ENCODE measurements around the gene PPM1J. TPM values are rescaled to one million over a fixed set of nuclear protein-coding genes. Genes with fewer than 3 reads are reported as not detected.

Gene PPM1J
- total RNA-seq, 1 donor from 2014 or later: 2.1 TPM

DNA sequence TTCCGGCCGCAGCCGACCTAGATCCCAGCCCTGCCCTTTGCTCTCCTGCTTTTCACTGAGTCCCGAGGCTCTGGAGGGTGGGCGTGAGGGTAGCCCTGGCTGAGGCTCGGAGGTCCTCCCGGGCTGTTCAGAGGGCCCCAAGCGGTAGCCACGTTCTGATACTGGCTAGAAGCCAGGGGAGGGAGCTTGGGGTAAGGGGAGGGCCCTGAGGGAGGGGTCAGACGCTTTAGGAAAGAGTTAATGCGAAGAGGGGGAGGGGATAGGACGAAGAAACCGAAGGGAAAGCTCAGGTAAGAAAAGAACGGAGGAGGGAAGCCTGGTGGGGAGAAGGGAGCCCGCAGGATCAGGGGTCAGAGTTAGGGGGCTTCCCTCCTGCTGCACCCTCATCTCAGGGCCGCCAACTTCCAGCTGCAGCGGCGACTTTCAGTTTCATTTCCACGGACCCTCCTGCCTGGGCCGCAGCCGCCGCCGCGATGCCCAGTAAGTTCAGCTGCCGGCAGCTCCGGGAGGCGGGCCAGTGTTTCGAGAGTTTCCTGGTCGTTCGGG lies 40.6 kb downstream of the PPM1J start, which contains the start of gene MOV10:
Gene MOV10 (plus strand): TSS at position 220 of the 546 bp plus-strand sequence. CDS start 254 bp downstream, at position 474.
- DNase-seq (ENCODE audit: low read depth): peak; percentile 23
- H3K36me3 ChIP-seq (ENCODE audit: control insufficient read depth, insufficient read depth, low read length): no peaks in the 10 kb centered on the region

DNA sequence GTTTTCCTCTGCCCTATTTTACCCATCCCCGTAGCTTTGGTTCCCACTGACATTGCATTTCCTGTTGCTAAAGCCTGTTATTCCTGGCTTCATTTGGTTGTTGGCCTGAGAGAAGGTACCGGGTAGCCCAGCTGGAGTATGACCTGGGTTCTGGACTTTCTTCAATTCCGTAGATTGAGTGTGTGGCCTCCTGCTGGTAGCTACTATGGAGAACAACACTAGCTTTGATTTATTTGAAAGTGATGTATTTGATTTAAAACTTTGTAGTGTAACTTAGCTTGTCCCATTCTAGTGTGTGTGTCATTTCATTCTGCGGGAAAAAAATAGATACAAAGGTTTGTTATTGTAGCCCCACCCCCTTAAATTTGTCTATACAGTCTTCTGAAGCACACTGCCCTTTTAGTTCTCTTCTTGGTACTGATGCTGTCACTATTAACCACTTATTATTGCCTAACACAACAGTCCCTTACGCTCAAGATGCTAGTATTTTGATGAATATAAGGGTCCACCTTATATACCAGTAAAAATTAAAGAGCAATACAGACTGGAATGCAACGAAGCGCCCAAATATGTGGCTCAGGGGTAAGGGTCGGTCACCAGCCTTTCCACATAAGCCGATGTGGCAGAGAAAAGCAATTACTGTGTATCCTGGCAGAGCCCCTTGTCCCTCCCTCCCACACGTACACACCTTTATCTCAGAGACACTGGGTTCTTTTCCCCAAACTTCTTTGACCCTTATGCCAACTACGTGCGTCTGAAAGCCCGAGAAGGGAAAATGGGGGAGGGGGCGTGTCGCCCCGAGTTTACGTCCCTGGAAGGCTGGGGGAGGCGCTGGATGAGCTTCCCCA lies 41.3 kb downstream of the PPM1J start:
- H3K4me3 ChIP-seq (ENCODE audit: low read depth, low read length): peak overlapping the region; percentile 89
- no peaks in the 10 kb centered on the region for H3K27me3 ChIP-seq (ENCODE audit: control insufficient read depth, insufficient read depth, low read length)
- no peak for DNase-seq (ENCODE audit: low read depth)
- TF ChIP-seq, protein P1, sequence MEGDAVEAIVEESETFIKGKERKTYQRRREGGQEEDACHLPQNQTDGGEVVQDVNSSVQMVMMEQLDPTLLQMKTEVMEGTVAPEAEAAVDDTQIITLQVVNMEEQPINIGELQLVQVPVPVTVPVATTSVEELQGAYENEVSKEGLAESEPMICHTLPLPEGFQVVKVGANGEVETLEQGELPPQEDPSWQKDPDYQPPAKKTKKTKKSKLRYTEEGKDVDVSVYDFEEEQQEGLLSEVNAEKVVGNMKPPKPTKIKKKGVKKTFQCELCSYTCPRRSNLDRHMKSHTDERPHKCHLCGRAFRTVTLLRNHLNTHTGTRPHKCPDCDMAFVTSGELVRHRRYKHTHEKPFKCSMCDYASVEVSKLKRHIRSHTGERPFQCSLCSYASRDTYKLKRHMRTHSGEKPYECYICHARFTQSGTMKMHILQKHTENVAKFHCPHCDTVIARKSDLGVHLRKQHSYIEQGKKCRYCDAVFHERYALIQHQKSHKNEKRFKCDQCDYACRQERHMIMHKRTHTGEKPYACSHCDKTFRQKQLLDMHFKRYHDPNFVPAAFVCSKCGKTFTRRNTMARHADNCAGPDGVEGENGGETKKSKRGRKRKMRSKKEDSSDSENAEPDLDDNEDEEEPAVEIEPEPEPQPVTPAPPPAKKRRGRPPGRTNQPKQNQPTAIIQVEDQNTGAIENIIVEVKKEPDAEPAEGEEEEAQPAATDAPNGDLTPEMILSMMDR (IDR thresholded peaks at IDR 0.05; ENCODE audit: insufficient read depth, low read length, poor library complexity, severe bottlenecking): peak; percentile 45
- no peaks in the 10 kb centered on the region for H3K36me3 ChIP-seq (ENCODE audit: control insufficient read depth, insufficient read depth, low read length)

More for the DNA sequence above, 40.6 kb downstream of the PPM1J start, which contains the start of gene MOV10:
- TF ChIP-seq, protein P1 (IDR thresholded peaks at IDR 0.05; ENCODE audit: insufficient read depth, low read length, poor library complexity, severe bottlenecking): no peak
- no peaks in the 10 kb centered on the region for H3K27me3 ChIP-seq (ENCODE audit: control insufficient read depth, insufficient read depth, low read length)
- peak within 1 kb of the TSS; percentile 89 for H3K4me3 ChIP-seq (ENCODE audit: low read depth, low read length)

DNA sequence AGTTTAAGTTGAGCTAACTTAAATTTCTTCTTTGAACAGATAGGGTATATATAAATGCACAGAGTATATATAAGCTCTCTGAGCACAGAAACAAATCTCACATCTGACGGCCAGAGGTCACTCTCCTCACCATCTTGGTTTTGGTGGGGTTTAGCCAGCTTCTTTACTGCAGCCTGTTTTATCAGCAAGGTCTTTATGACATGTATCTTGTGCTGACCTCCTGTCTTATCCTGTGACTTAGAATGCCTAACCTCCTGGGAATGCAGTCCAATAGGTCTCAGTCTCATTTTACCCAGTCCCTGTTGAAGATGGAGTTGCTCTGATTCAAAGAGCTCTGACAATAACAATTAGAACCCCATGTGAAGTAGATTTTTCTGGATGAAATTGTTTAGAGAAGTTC lies 42.3 kb downstream of the PPM1J start:
- TF ChIP-seq, protein P1 (IDR thresholded peaks at IDR 0.05; ENCODE audit: insufficient read depth, low read length, poor library complexity, severe bottlenecking): no peak
- H3K27me3 ChIP-seq (ENCODE audit: control insufficient read depth, insufficient read depth, low read length): no peaks in the 10 kb centered on the region
- no peak for DNase-seq (ENCODE audit: low read depth)
- no peak overlapping the region for H3K4me3 ChIP-seq (ENCODE audit: low read depth, low read length)
- H3K36me3 ChIP-seq (ENCODE audit: control insufficient read depth, insufficient read depth, low read length): no peaks in the 10 kb centered on the region

DNA sequence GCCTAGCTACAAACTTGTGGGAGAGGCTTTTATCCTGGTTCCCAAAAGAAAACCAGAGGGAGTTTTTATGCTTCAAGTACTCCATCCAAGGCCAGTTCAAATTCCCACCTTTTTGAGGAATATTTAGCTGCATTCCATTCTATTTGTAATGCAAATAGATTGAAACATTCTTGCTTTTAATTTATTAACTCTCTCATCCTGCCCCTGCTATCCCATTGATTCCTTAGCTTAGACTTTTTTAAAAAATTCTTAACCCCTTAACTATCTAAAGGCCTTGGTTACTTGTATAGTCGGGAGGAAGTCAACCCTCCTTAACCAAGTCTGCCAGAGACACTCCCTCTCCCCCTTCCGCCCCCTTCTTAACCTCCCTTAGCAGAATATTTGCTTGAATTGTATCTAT lies 43.1 kb downstream of the PPM1J start:
- H3K4me3 ChIP-seq (ENCODE audit: low read depth, low read length): no peak overlapping the region
- H3K36me3 ChIP-seq (ENCODE audit: control insufficient read depth, insufficient read depth, low read length): no peaks in the 10 kb centered on the region
- no peak for DNase-seq (ENCODE audit: low read depth)
- TF ChIP-seq, protein P1 (IDR thresholded peaks at IDR 0.05; ENCODE audit: insufficient read depth, low read length, poor library complexity, severe bottlenecking): no peak
- no peaks in the 10 kb centered on the region for H3K27me3 ChIP-seq (ENCODE audit: control insufficient read depth, insufficient read depth, low read length)

DNA sequence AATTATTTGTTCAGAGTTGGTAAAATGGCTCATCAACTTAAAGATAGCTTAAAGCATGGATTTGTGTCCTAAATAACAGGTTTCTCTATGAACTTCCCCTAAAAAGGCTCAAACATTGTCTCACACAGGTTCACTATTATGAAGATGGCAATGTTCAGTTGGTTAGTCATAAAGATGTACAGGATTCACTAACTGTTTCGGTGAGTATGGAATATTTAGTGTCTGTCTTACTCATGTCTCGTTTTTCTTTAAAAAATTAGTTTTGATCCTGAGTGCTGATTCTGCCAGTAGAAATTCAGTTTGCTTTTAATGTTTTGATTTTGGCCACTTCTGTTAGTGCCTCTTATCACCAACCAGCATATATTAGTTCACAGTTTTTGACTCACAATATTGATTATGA lies 48.2 kb downstream of the PPM1J start:
- H3K4me3 ChIP-seq (ENCODE audit: low read depth, low read length): no peak overlapping the region
- no peaks in the 10 kb centered on the region for H3K36me3 ChIP-seq (ENCODE audit: control insufficient read depth, insufficient read depth, low read length)
- TF ChIP-seq, protein P1 (IDR thresholded peaks at IDR 0.05; ENCODE audit: insufficient read depth, low read length, poor library complexity, severe bottlenecking): no peak

More for the DNA sequence above, 48.2 kb downstream of the PPM1J start:
- H3K27me3 ChIP-seq (ENCODE audit: control insufficient read depth, insufficient read depth, low read length): no peaks in the 10 kb centered on the region
- DNase-seq (ENCODE audit: low read depth): no peak

Data from kidney epithelial cell (primary cell).